ENCODE data around the gene WFIKKN2.
A peak's percentile ranks its signal among the peaks of the same experiment; 100 is the strongest.
"Not testable (repeated sequence)": the region's sequence is repeated elsewhere in the genome, so short reads cannot be mapped to it uniquely, and the experiment has no call there.

Gene WFIKKN2

GRCh38 chr17:50856431-50856830, 21.0 kb downstream of the WFIKKN2 start:
- no peak for TF ChIP-seq CTCF (IDR thresholded peaks at IDR 0.05; ENCODE audit: borderline replicate concordance, control extremely low read depth, extremely low read depth, insufficient read depth, missing control alignments)
- in situ Hi-C loops (cut with MboI; ENCODE audit: low sequenced_read_pairs, unreplicated experiment): no loop called here
- no peak for DNase-seq (ENCODE audit: low spot score)

- no peak for TF ChIP-seq CTCF (IDR thresholded peaks at IDR 0.05; ENCODE audit: borderline replicate concordance, control extremely low read depth, extremely low read depth, insufficient read depth, missing control alignments)
- no peak for DNase-seq (ENCODE audit: low spot score)
- in situ Hi-C loops (cut with MboI; ENCODE audit: low sequenced_read_pairs, unreplicated experiment): no loop called here
These were observed 23.3 kb downstream of the WFIKKN2 start for GRCh38 chr17:50858486-50859225.

- in situ Hi-C loops (cut with MboI; ENCODE audit: low sequenced_read_pairs, unreplicated experiment); DNase-seq (ENCODE audit: low spot score): not testable (repeated sequence)
These were observed 24.3 kb downstream of the WFIKKN2 start for GRCh38 chr17:50859727-50860126.

GRCh38 chr17:50861334-50861676, 25.9 kb downstream of the WFIKKN2 start:
- no peak for DNase-seq (ENCODE audit: low spot score)
- no peak for TF ChIP-seq CTCF (IDR thresholded peaks at IDR 0.05; ENCODE audit: borderline replicate concordance, control extremely low read depth, extremely low read depth, insufficient read depth, missing control alignments)
- in situ Hi-C loops (cut with MboI; ENCODE audit: low sequenced_read_pairs, unreplicated experiment): no loop called here

- in situ Hi-C loops (cut with MboI; ENCODE audit: low sequenced_read_pairs, unreplicated experiment): no loop called here
- TF ChIP-seq CTCF (IDR thresholded peaks at IDR 0.05; ENCODE audit: borderline replicate concordance, control extremely low read depth, extremely low read depth, insufficient read depth, missing control alignments): no peak
- no peak for DNase-seq (ENCODE audit: low spot score)
These were observed 26.6 kb downstream of the WFIKKN2 start for GRCh38 chr17:50861822-50862528.

GRCh38 chr17:50863221-50863843, 27.9 kb downstream of the WFIKKN2 start:
- no peak for DNase-seq (ENCODE audit: low spot score)
- in situ Hi-C loops (cut with MboI; ENCODE audit: low sequenced_read_pairs, unreplicated experiment): no loop called here
- peak; percentile 45 for TF ChIP-seq CTCF (IDR thresholded peaks at IDR 0.05; ENCODE audit: borderline replicate concordance, control extremely low read depth, extremely low read depth, insufficient read depth, missing control alignments)

- TF ChIP-seq CTCF (IDR thresholded peaks at IDR 0.05; ENCODE audit: borderline replicate concordance, control extremely low read depth, extremely low read depth, insufficient read depth, missing control alignments): no peak
- in situ Hi-C loops (cut with MboI; ENCODE audit: low sequenced_read_pairs, unreplicated experiment): no loop called here
- no peak for DNase-seq (ENCODE audit: low spot score)
These were observed 28.5 kb downstream of the WFIKKN2 start for GRCh38 chr17:50863931-50864330.

Measured in GM13976 (cell line).